ENCODE data around the gene SOS2.
"Not testable (repeated sequence)": the region's sequence is repeated elsewhere in the genome, so short reads cannot be mapped to it uniquely, and the experiment has no call there.

SOS2 gene

GRCh38 chr14:50083467-50084337, 147.7 kb downstream of the SOS2 start:
- DNase-seq (ENCODE audit: low read depth) = no peak
- no peak for TF ChIP-seq CTCF (conservative IDR thresholded peaks at IDR 0.05; ENCODE audit: low read depth, low read length)
- no peak overlapping the region for H3K4me3 ChIP-seq (ENCODE audit: low read depth, low read length)

- no peak overlapping the region for H3K4me3 ChIP-seq (ENCODE audit: low read depth, low read length)
- DNase-seq (ENCODE audit: low read depth) = peak; percentile 70
- no peak for TF ChIP-seq CTCF (conservative IDR thresholded peaks at IDR 0.05; ENCODE audit: low read depth, low read length)
Measured at GRCh38 chr14:50082784-50083466, 148.5 kb downstream of the SOS2 start.

GRCh38 chr14:50082308-50082742, 149.1 kb downstream of the SOS2 start:
- no peak overlapping the region for H3K4me3 ChIP-seq (ENCODE audit: low read depth, low read length)
- TF ChIP-seq CTCF (conservative IDR thresholded peaks at IDR 0.05; ENCODE audit: low read depth, low read length) = no peak
- no peak for DNase-seq (ENCODE audit: low read depth)

GRCh38 chr14:50079103-50079502, 152.3 kb downstream of the SOS2 start:
- H3K4me3 ChIP-seq (ENCODE audit: low read depth, low read length); DNase-seq (ENCODE audit: low read depth): not testable (repeated sequence)

- H3K4me3 ChIP-seq (ENCODE audit: low read depth, low read length); DNase-seq (ENCODE audit: low read depth): not testable (repeated sequence)
Measured at GRCh38 chr14:50073663-50074062, 157.7 kb downstream of the SOS2 start.

DNA sequence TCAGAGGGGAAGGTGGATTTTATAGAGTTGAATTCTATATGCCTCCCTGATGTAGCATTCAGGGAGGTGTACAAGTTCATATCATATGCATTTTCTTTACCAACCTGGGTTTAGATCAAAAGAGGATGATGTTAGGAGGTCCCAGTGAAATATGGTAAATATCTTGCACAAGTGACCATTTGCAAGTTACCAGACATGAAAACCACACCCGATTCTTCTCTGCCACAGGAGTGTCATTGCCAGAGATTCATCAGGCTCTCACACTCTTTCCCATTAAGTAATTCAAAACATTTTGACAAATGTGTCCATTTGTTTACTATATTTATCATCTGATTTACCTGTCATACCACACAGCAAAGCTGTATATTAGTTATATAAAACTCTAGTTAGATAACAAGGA, 159.0 kb downstream of the SOS2 start:
- no peak for DNase-seq (ENCODE audit: low read depth)
- no peak for TF ChIP-seq CTCF (conservative IDR thresholded peaks at IDR 0.05; ENCODE audit: low read depth, low read length)

GRCh38 chr14:50070840-50071548, 160.4 kb downstream of the SOS2 start:
- no peak for TF ChIP-seq CTCF (conservative IDR thresholded peaks at IDR 0.05; ENCODE audit: low read depth, low read length)
- no peak for DNase-seq (ENCODE audit: low read depth)
- no peak overlapping the region for H3K4me3 ChIP-seq (ENCODE audit: low read depth, low read length)

More for the DNA sequence above, 159.0 kb downstream of the SOS2 start:
- H3K4me3 ChIP-seq (ENCODE audit: low read depth, low read length) = no peak overlapping the region

Measured in choroid plexus epithelial cell (primary cell).